ENCODE measurements around the gene PTPRN2. TPM values are rescaled to one million over a fixed set of nuclear protein-coding genes. Genes with fewer than 3 reads are reported as not detected.

The PTPRN2 gene
- polyA plus RNA-seq, 1 of the 3 experiments (the other 2 are of a cell fraction): 4.0 TPM

DNA sequence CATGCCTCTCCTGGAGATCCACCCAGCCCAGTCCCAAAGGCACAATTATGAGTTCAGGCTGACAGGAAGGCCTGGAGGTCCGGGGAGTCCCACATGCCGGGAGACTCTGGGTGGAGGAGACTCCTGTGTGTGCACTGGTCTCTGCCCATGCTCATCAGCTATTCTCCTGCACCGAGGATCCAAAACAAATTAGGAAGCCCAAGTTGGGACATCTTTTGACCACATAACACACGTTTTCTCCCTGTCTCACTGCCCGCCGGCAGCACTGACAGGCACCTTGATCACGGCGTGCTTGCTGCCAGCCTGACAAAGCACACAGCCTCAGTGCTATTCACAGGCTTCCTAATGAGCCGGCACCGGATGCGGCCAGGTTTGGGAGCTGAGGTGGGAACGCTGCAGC is 412.7 kb downstream of the PTPRN2 start:
- Histone ChIP-seq H3K4me1 (ENCODE audit: control insufficient read depth in 1 of 2, insufficient read depth in 2 of 2, low read depth in 1 of 2, low read length in 1 of 2) (no peaks in the 10 kb centered on the region), H3K4me3 (ENCODE audit: low read depth in 2 of 2, low read length in 1 of 2) (no peak overlapping the region), H3K27ac (ENCODE audit: low read depth in 2 of 2, low read length in 1 of 2) (no peak overlapping the region), H3K4me2 (no peak overlapping the region), H3K36me3 (replicated peaks in 1 of 2; ENCODE audit: control insufficient read depth in 1 of 2, insufficient read depth in 2 of 2, low read length in 1 of 2) (no peaks in the 10 kb centered on the region), H3F3A (replicated peaks; ENCODE audit: insufficient read depth) (no peaks in the 10 kb centered on the region), H3K27me3 (ENCODE audit: insufficient read depth) (no peaks in the 10 kb centered on the region), H4K20me1 (ENCODE audit: insufficient read depth) (no peaks in the 10 kb centered on the region), H3K9me2 (no peaks in the 10 kb centered on the region), H3K9ac (no peak overlapping the region), H3K9me3 (peaks cover 3% of the 10 kb centered on the region; the same call in 1 of the 2 replicates), H2AFZ (ENCODE audit: low read depth) (no peak overlapping the region), H3K79me2 (ENCODE audit: insufficient read depth) (no peaks in the 10 kb centered on the region)
- TF ChIP-seq RAD21 (IDR thresholded peaks at IDR 0.05; ENCODE audit: low read length) (no peak), RCOR1 (IDR thresholded peaks at IDR 0.05; ENCODE audit: low read length) (no peak), TAF1 (IDR thresholded peaks at IDR 0.05; ENCODE audit: borderline replicate concordance, low read depth, low read length) (no peak), JUND (IDR thresholded peaks at IDR 0.05) (no peak), NFIC (IDR thresholded peaks at IDR 0.05; ENCODE audit: borderline replicate concordance) (no peak), POLR2AphosphoS5 (IDR thresholded peaks at IDR 0.05; ENCODE audit: low read depth, low read length) (no peak), MEF2A (IDR thresholded peaks at IDR 0.05; ENCODE audit: borderline replicate concordance, low read depth) (no peak), GABPA (IDR thresholded peaks at IDR 0.05; ENCODE audit: low read depth) (no peak), RFX5 (IDR thresholded peaks at IDR 0.05; ENCODE audit: low read length) (no peak)
- POLR2A ChIA-PET: no interaction called here
- 67% methylated on average over 11 of the region's 12 CpGs for whole genome bisulfite sequencing (ENCODE audit: low lambda C conversion rate)
- CTCF ChIA-PET: no interaction called here
- no peak for DNase-seq

DNA sequence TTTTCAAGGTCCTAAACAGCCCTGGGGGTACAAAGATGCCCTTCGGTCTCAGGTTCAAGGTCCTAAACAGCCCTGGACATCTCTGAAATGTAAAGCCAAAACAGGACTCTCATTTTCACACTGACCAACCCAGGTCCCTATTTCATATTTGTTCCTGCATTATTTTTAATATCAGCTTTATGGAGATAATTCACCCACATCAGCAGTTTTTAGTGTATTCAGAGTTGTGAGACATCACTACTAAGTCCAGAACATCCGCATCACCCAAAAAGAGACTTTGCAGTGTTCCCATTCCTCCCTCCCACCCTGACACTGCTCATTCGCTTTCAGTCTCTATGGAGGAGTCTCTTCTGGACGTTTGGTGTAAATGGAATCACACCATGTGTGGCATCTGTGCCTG is 420.2 kb downstream of the PTPRN2 start:
- WGBS (ENCODE audit: low lambda C conversion rate): 36% methylated on average over 4 of the region's 4 CpGs
- Histone ChIP-seq H3K36me3 (replicated peaks in 1 of 2; ENCODE audit: control insufficient read depth in 1 of 2, insufficient read depth in 2 of 2, low read length in 1 of 2) (no peaks in the 10 kb centered on the region), H3K4me2 (no peak overlapping the region), H3K27ac (ENCODE audit: low read depth in 2 of 2, low read length in 1 of 2) (no peak overlapping the region), H3K79me2 (ENCODE audit: insufficient read depth) (no peaks in the 10 kb centered on the region), H3K4me1 (ENCODE audit: control insufficient read depth in 1 of 2, insufficient read depth in 2 of 2, low read depth in 1 of 2, low read length in 1 of 2) (no peaks in the 10 kb centered on the region), H4K20me1 (ENCODE audit: insufficient read depth) (no peaks in the 10 kb centered on the region), H3F3A (replicated peaks; ENCODE audit: insufficient read depth) (no peaks in the 10 kb centered on the region), H3K4me3 (ENCODE audit: low read depth in 2 of 2, low read length in 1 of 2) (no peak overlapping the region), H3K9me2 (no peaks in the 10 kb centered on the region), H2AFZ (ENCODE audit: low read depth) (no peak overlapping the region), H3K27me3 (ENCODE audit: insufficient read depth) (no peaks in the 10 kb centered on the region), H3K9ac (no peak overlapping the region), H3K9me3 (no peaks in the 10 kb centered on the region)
- TF ChIP-seq, protein P1, sequence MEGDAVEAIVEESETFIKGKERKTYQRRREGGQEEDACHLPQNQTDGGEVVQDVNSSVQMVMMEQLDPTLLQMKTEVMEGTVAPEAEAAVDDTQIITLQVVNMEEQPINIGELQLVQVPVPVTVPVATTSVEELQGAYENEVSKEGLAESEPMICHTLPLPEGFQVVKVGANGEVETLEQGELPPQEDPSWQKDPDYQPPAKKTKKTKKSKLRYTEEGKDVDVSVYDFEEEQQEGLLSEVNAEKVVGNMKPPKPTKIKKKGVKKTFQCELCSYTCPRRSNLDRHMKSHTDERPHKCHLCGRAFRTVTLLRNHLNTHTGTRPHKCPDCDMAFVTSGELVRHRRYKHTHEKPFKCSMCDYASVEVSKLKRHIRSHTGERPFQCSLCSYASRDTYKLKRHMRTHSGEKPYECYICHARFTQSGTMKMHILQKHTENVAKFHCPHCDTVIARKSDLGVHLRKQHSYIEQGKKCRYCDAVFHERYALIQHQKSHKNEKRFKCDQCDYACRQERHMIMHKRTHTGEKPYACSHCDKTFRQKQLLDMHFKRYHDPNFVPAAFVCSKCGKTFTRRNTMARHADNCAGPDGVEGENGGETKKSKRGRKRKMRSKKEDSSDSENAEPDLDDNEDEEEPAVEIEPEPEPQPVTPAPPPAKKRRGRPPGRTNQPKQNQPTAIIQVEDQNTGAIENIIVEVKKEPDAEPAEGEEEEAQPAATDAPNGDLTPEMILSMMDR (IDR thresholded peaks at IDR 0.05): no peak
- TF ChIP-seq, protein P2, sequence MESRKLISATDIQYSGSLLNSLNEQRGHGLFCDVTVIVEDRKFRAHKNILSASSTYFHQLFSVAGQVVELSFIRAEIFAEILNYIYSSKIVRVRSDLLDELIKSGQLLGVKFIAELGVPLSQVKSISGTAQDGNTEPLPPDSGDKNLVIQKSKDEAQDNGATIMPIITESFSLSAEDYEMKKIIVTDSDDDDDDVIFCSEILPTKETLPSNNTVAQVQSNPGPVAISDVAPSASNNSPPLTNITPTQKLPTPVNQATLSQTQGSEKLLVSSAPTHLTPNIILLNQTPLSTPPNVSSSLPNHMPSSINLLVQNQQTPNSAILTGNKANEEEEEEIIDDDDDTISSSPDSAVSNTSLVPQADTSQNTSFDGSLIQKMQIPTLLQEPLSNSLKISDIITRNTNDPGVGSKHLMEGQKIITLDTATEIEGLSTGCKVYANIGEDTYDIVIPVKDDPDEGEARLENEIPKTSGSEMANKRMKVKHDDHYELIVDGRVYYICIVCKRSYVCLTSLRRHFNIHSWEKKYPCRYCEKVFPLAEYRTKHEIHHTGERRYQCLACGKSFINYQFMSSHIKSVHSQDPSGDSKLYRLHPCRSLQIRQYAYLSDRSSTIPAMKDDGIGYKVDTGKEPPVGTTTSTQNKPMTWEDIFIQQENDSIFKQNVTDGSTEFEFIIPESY (IDR thresholded peaks at IDR 0.05; ENCODE audit: borderline replicate concordance, low read depth): no peak
- TF ChIP-seq SIN3A (IDR thresholded peaks at IDR 0.05; ENCODE audit: borderline replicate concordance, low read depth, low read length): no peak
- TF ChIP-seq ELF1 (IDR thresholded peaks at IDR 0.05): no peak
- no peak for TF ChIP-seq MXI1 (IDR thresholded peaks at IDR 0.05; ENCODE audit: low read depth, low read length)
- TF ChIP-seq SMC3 (IDR thresholded peaks at IDR 0.05; ENCODE audit: low read depth, low read length): no peak
- no peak for TF ChIP-seq TEAD4 (IDR thresholded peaks at IDR 0.05; ENCODE audit: borderline replicate concordance, insufficient read depth)
- TF ChIP-seq POLR2AphosphoS5 (IDR thresholded peaks at IDR 0.05; ENCODE audit: low read depth, low read length): no peak
- no peak for TF ChIP-seq NRF1 (IDR thresholded peaks at IDR 0.05; ENCODE audit: low read depth, low read length)
- TF ChIP-seq RAD21 (IDR thresholded peaks at IDR 0.05; ENCODE audit: low read length): no peak
- TF ChIP-seq YY1 (IDR thresholded peaks at IDR 0.05; ENCODE audit: low read depth): no peak
- TF ChIP-seq, protein P3, sequence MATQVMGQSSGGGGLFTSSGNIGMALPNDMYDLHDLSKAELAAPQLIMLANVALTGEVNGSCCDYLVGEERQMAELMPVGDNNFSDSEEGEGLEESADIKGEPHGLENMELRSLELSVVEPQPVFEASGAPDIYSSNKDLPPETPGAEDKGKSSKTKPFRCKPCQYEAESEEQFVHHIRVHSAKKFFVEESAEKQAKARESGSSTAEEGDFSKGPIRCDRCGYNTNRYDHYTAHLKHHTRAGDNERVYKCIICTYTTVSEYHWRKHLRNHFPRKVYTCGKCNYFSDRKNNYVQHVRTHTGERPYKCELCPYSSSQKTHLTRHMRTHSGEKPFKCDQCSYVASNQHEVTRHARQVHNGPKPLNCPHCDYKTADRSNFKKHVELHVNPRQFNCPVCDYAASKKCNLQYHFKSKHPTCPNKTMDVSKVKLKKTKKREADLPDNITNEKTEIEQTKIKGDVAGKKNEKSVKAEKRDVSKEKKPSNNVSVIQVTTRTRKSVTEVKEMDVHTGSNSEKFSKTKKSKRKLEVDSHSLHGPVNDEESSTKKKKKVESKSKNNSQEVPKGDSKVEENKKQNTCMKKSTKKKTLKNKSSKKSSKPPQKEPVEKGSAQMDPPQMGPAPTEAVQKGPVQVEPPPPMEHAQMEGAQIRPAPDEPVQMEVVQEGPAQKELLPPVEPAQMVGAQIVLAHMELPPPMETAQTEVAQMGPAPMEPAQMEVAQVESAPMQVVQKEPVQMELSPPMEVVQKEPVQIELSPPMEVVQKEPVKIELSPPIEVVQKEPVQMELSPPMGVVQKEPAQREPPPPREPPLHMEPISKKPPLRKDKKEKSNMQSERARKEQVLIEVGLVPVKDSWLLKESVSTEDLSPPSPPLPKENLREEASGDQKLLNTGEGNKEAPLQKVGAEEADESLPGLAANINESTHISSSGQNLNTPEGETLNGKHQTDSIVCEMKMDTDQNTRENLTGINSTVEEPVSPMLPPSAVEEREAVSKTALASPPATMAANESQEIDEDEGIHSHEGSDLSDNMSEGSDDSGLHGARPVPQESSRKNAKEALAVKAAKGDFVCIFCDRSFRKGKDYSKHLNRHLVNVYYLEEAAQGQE (IDR thresholded peaks at IDR 0.05; ENCODE audit: low read depth, low read length): no peak
- CTCF ChIA-PET: interaction anchor here (2.2 to 2.6 kb wide), 2 partner anchors 10 to 11 kb away, joined by 6 read pairs; no protein-coding TSS in a partner anchor
- POLR2A ChIA-PET: no interaction called here
- no peak for DNase-seq
